WTC11 (cell line): Measurements from ENCODE around the gene RAB3B. TPM values are rescaled to one million over a fixed set of nuclear protein-coding genes. Genes with fewer than 3 reads are reported as not detected.

Experiments used
- ATAC-seq: fragments of 200-7000 bp; cut with Tn5 transposase; 2 replicates; pipeline ENCODE4 v1.10.0; 2021; ENCODE audit warnings: mild to moderate bottlenecking, moderate library complexity
- CTCF ChIA-PET: fragments of 300-600 bp; sonication (Branson Sonifier 250); formaldehyde crosslinking; loops from one replicate; lab custom pipeline; 2021; ENCODE audit warnings: antibody characterized with exemption; lab: Charles Lee
- POLR2A ChIA-PET: fragments of 350-600 bp; sonication (Branson Sonifier 250); formaldehyde crosslinking; loops from one replicate; lab custom pipeline; 2021; ENCODE audit warnings: antibody characterized with exemption; lab: Charles Lee
- DNase-seq: peaks from one replicate; pipeline ENCODE4 v3.0.0; 2021; ENCODE audit warnings: low spot score
- H3K27ac Mint-ChIP-seq: 2 replicates; pipeline ENCODE4 v1.8.0; 2021; ENCODE audit warnings: mixed read lengths
- H3K27me3 Mint-ChIP-seq: 2 replicates; pipeline ENCODE4 v1.8.0; 2021; ENCODE audit warnings: low read depth, mild to moderate bottlenecking, moderate library complexity, mixed read lengths
- H3K36me3 Mint-ChIP-seq: 2 replicates; pipeline ENCODE4 v1.8.0; 2021; ENCODE audit warnings: mixed read lengths
- H3K4me1 Mint-ChIP-seq: 2 replicates; pipeline ENCODE4 v1.8.0; 2022; ENCODE audit warnings: mixed read lengths
- H3K4me3 Mint-ChIP-seq: 2 replicates; pipeline ENCODE4 v1.8.0; 2021; ENCODE audit warnings: mild to moderate bottlenecking, moderate library complexity, mixed read lengths
- H3K9me3 Mint-ChIP-seq: 2 replicates; pipeline ENCODE4 v1.8.0; 2021; ENCODE audit warnings: mixed read lengths
- CBFB ChIP-seq: sonication (generic); formaldehyde crosslinking; IDR thresholded peaks from 2 replicates; pipeline ENCODE4 v1.8.1; 2022; ENCODE audit warnings: mild to moderate bottlenecking, low read depth, missing genetic modification reagents
- CREB1 ChIP-seq: sonication (generic); formaldehyde crosslinking; IDR thresholded peaks from 2 replicates; pipeline ENCODE4 v1.8.0; 2023; ENCODE audit warnings: mild to moderate bottlenecking, missing genetic modification reagents
- EMX1 ChIP-seq: fragments of 250-450 bp; sonication (Bioruptor Pico); IDR thresholded peaks from 2 replicates; pipeline ENCODE4 v1.8.0; 2021; ENCODE audit warnings: mild to moderate bottlenecking
- ERG ChIP-seq: fragments of 250-450 bp; sonication (Bioruptor Pico); IDR thresholded peaks from 2 replicates; pipeline ENCODE4 v1.8.0; 2021; ENCODE audit warnings: mild to moderate bottlenecking
- ETV6 ChIP-seq: sonication (generic); formaldehyde crosslinking; IDR thresholded peaks from 2 replicates; pipeline ENCODE4 v1.8.1; 2022; ENCODE audit warnings: mild to moderate bottlenecking, missing genetic modification reagents
- GRHL2 ChIP-seq: fragments of 250-450 bp; sonication (Bioruptor Pico); IDR thresholded peaks from 2 replicates; pipeline ENCODE4 v1.8.0; 2022; ENCODE audit warnings: mild to moderate bottlenecking, moderate library complexity; ENCODE audit not compliant: insufficient replicate concordance, severe bottlenecking
- IRF1 ChIP-seq: sonication (generic); formaldehyde crosslinking; IDR thresholded peaks from 2 replicates; pipeline ENCODE4 v1.8.0; 2023; ENCODE audit warnings: missing genetic modification reagents
- JUN ChIP-seq: sonication (generic); formaldehyde crosslinking; IDR thresholded peaks from 2 replicates; pipeline ENCODE4 v1.8.0; 2023; ENCODE audit warnings: mild to moderate bottlenecking, missing genetic modification reagents
- MXD4 ChIP-seq: fragments of 250-450 bp; sonication (Bioruptor Pico); IDR thresholded peaks from 2 replicates; pipeline ENCODE4 v1.8.0; 2021; ENCODE audit warnings: mild to moderate bottlenecking, moderate library complexity, borderline replicate concordance
- TEAD1 ChIP-seq: sonication (generic); formaldehyde crosslinking; IDR thresholded peaks from 2 replicates; pipeline ENCODE4 v1.8.0; 2022; ENCODE audit warnings: mild to moderate bottlenecking, missing genetic modification reagents
- USF1 ChIP-seq: sonication (generic); formaldehyde crosslinking; IDR thresholded peaks from 2 replicates; pipeline ENCODE4 v1.8.0; 2022; ENCODE audit warnings: mild to moderate bottlenecking, missing genetic modification reagents
- ZNF121 ChIP-seq: sonication (generic); formaldehyde crosslinking; IDR thresholded peaks from 2 replicates; pipeline ENCODE4 v1.8.0; 2023; ENCODE audit warnings: missing genetic modification reagents
- total RNA-seq: library from RNA; stranded (reverse); gene quantifications from 3 replicates; pipeline ENCODE4 v1.2.3, GENCODE V29; 2021
- TF ChIP-seq, protein P1 (sequence below): sonication (generic); formaldehyde crosslinking; IDR thresholded peaks from 2 replicates; pipeline ENCODE4 v1.8.0; 2022; ENCODE audit warnings: mild to moderate bottlenecking, missing genetic modification reagents
- TF ChIP-seq, protein P2 (sequence below): sonication (generic); formaldehyde crosslinking; IDR thresholded peaks from 2 replicates; pipeline ENCODE4 v1.8.1; 2023; ENCODE audit warnings: mild to moderate bottlenecking, missing genetic modification reagents, moderate library complexity
- TF ChIP-seq, protein P3 (sequence below): sonication (generic); formaldehyde crosslinking; conservative IDR thresholded peaks from 2 replicates; pipeline ENCODE4 v1.8.1; 2022; ENCODE audit warnings: mild to moderate bottlenecking, missing genetic modification reagents
- TF ChIP-seq, protein P4 (sequence below): sonication (generic); formaldehyde crosslinking; IDR thresholded peaks from 2 replicates; pipeline ENCODE4 v1.8.0; 2023; ENCODE audit warnings: missing genetic modification reagents, mild to moderate bottlenecking, borderline replicate concordance
- TF ChIP-seq, protein P5 (sequence below): fragments of 250-450 bp; sonication (Bioruptor Pico); conservative IDR thresholded peaks from 2 replicates; pipeline ENCODE4 v1.9.0; 2021; ENCODE audit warnings: mild to moderate bottlenecking

Gene RAB3B
- total RNA-seq, 1 experiment from 2014 or later = 36.9 TPM

DNA sequence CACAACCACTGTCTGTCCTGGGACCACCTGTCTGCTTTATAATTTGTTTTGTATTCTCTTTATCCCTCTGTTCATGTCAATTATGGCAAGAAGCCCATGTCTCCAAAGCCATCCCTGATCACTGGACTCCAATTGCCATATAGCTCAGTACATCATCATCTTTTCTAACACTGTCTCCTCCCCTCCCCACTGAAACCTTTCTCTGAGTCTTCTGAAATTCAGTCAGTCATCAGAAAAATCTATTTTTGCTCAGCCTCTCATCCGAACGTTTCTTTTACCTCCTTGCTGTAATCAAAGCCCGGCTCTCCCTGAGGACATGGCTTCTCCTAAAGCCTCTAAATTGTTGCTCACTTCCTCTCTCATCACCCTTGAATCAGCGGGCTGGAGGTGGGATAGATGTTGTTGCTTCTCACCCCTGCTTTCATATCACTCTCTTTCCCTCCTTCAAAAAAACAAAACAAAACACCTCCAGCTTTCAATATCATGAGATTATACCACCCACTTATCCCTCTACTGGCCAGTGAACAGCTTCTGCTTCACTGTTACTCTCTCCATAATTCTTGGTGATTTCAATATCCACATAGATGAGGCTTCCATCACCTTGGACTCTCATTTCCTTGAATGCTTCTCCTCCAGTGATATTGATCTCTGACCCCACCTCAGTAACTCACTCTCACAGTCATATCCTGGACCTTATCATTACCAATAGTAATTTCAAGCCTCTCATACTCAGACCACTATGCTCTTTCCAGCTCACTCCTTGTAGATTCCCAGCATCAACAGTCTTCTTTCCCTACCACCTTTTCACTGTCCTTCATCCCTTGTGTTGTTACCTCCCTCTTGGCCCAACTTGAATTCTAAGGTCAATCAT, 27.8 kb downstream of the RAB3B start:
- POLR2A ChIA-PET = no interaction called here
- no peak overlapping the region for H3K4me3 Mint-ChIP-seq
- no peak for TF ChIP-seq USF1 (CRISPR knock-in tag)
- no peak for TF ChIP-seq ETV6
- TF ChIP-seq JUN (CRISPR knock-in tag) = no peak
- TF ChIP-seq, protein P1, sequence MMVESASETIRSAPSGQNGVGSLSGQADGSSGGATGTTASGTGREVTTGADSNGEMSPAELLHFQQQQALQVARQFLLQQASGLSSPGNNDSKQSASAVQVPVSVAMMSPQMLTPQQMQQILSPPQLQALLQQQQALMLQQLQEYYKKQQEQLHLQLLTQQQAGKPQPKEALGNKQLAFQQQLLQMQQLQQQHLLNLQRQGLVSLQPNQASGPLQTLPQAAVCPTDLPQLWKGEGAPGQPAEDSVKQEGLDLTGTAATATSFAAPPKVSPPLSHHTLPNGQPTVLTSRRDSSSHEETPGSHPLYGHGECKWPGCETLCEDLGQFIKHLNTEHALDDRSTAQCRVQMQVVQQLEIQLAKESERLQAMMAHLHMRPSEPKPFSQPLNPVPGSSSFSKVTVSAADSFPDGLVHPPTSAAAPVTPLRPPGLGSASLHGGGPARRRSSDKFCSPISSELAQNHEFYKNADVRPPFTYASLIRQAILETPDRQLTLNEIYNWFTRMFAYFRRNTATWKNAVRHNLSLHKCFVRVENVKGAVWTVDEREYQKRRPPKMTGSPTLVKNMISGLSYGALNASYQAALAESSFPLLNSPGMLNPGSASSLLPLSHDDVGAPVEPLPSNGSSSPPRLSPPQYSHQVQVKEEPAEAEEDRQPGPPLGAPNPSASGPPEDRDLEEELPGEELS (CRISPR knock-in tag) = no peak
- TF ChIP-seq, protein P2, sequence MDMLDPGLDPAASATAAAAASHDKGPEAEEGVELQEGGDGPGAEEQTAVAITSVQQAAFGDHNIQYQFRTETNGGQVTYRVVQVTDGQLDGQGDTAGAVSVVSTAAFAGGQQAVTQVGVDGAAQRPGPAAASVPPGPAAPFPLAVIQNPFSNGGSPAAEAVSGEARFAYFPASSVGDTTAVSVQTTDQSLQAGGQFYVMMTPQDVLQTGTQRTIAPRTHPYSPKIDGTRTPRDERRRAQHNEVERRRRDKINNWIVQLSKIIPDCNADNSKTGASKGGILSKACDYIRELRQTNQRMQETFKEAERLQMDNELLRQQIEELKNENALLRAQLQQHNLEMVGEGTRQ (CRISPR knock-in tag) = no peak
- no peak for TF ChIP-seq CREB1
- no peak for TF ChIP-seq TEAD1
- TF ChIP-seq, protein P3, sequence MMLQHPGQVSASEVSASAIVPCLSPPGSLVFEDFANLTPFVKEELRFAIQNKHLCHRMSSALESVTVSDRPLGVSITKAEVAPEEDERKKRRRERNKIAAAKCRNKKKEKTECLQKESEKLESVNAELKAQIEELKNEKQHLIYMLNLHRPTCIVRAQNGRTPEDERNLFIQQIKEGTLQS (CRISPR knock-in tag) = no peak
- TF ChIP-seq ZNF121 = no peak
- TF ChIP-seq, all 79 proteins: peak for 0
- peaks cover 11% of the 10 kb centered on the region for H3K36me3 Mint-ChIP-seq
- H3K27me3 Mint-ChIP-seq = no peaks in the 10 kb centered on the region
- peaks cover 20% of the 10 kb centered on the region for H3K4me1 Mint-ChIP-seq
- no peak for ATAC-seq
- no peak overlapping the region for H3K27ac Mint-ChIP-seq
- CTCF ChIA-PET = no interaction called here
- no peak for DNase-seq
- no peaks in the 10 kb centered on the region for H3K9me3 Mint-ChIP-seq

DNA sequence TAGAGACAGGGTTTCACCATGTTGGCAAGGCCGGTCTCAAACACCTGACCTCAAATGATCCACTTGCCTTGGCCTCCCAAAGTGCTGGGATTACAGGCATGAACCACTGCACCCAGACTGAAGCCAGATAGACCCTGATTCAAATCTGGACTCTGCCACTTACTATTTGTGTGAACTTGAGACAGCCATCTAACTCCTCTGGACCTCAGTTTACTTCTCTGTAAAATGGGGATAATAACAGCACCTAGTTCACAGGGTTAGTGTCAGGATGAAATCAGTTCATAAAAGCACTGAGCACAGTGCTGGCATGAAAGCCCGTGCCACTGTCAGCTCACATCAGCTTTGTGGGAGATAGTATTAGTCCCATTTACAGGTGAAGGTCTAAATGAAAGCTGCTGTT, 28.5 kb downstream of the RAB3B start:
- CTCF ChIA-PET = no interaction called here
- Mint-ChIP-seq H3K27me3 (no peaks in the 10 kb centered on the region), H3K36me3 (peaks cover 10% of the 10 kb centered on the region), H3K27ac (no peak overlapping the region)
- no peak for DNase-seq
- no peak for TF ChIP-seq IRF1 (CRISPR knock-in tag)
- no peak for TF ChIP-seq ETV6
- no peak for TF ChIP-seq GRHL2
- TF ChIP-seq MXD4 (CRISPR knock-in tag) = no peak
- no peak for TF ChIP-seq CBFB
- no peak for TF ChIP-seq EMX1 (CRISPR knock-in tag)
- TF ChIP-seq, protein P4, sequence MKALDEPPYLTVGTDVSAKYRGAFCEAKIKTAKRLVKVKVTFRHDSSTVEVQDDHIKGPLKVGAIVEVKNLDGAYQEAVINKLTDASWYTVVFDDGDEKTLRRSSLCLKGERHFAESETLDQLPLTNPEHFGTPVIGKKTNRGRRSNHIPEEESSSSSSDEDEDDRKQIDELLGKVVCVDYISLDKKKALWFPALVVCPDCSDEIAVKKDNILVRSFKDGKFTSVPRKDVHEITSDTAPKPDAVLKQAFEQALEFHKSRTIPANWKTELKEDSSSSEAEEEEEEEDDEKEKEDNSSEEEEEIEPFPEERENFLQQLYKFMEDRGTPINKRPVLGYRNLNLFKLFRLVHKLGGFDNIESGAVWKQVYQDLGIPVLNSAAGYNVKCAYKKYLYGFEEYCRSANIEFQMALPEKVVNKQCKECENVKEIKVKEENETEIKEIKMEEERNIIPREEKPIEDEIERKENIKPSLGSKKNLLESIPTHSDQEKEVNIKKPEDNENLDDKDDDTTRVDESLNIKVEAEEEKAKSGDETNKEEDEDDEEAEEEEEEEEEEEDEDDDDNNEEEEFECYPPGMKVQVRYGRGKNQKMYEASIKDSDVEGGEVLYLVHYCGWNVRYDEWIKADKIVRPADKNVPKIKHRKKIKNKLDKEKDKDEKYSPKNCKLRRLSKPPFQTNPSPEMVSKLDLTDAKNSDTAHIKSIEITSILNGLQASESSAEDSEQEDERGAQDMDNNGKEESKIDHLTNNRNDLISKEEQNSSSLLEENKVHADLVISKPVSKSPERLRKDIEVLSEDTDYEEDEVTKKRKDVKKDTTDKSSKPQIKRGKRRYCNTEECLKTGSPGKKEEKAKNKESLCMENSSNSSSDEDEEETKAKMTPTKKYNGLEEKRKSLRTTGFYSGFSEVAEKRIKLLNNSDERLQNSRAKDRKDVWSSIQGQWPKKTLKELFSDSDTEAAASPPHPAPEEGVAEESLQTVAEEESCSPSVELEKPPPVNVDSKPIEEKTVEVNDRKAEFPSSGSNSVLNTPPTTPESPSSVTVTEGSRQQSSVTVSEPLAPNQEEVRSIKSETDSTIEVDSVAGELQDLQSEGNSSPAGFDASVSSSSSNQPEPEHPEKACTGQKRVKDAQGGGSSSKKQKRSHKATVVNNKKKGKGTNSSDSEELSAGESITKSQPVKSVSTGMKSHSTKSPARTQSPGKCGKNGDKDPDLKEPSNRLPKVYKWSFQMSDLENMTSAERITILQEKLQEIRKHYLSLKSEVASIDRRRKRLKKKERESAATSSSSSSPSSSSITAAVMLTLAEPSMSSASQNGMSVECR (CRISPR knock-in tag) = no peak
- TF ChIP-seq, protein P5, sequence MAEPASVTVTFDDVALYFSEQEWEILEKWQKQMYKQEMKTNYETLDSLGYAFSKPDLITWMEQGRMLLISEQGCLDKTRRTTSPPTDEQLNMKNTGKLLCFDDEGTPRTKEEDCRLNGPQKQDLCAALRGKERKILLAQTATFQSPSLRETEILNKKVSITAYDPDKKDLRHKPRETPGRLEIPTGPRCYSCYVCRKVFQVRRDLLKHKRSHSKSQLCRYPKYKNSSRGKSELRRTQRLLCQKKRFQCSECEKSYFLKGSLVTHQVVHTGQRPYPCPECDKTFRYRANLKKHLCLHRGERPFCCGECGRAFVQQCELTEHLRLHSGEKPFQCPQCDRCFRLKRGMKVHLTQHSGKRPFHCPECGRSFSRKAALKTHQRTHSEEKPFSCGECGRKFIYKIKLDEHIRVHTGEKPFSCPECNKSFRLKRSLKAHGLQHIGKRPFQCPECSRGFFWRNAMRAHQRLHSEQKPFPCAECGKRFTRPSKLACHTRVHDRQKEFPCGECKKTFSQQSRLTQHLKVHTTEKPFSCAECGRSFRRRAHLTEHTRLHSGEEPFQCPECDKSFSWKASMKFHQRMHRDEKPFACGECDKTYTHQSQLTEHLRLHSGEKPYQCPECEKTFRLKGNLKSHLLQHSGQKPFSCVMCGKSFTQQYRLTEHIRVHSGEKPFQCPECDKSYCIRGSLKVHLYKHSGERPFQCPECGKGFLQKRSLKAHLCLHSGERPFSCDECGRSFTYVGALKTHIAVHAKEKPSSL = no peak
- TF ChIP-seq ZNF121 = no peak
- TF ChIP-seq ERG = no peak
- TF ChIP-seq, all 79 proteins: peak for 0
- Mint-ChIP-seq H3K4me3 (no peak overlapping the region), H3K9me3 (no peaks in the 10 kb centered on the region), H3K4me1 (peaks cover 27% of the 10 kb centered on the region)
- POLR2A ChIA-PET = no interaction called here
- ATAC-seq = no peak
